Fibroblast of skin of back (primary cell): ENCODE measurements around the gene KIF19.
"Not testable (repeated sequence)": the region's sequence is repeated elsewhere in the genome, so short reads cannot be mapped to it uniquely, and the experiment has no call there.

Experiments used
- DNase-seq: peaks from one replicate; pipeline ENCODE4 v3.0.0-alpha.2; 2013

Gene KIF19

GRCh38 chr17:74389937-74390679 is 64.1 kb downstream of the KIF19 start:
- no peak for DNase-seq

- no peak for DNase-seq
Observed at GRCh38 chr17:74390680-74391653, 64.9 kb downstream of the KIF19 start.

GRCh38 chr17:74391771-74392170 is 65.7 kb downstream of the KIF19 start:
- DNase-seq = no peak

- no peak for DNase-seq
Observed at GRCh38 chr17:74392848-74393247, 66.8 kb downstream of the KIF19 start.

GRCh38 chr17:74393346-74393942 is 67.4 kb downstream of the KIF19 start:
- no peak for DNase-seq

- DNase-seq = no peak
Observed at GRCh38 chr17:74394275-74394950, 68.4 kb downstream of the KIF19 start.

- DNase-seq = no peak
Observed at GRCh38 chr17:74394977-74395376, 69.0 kb downstream of the KIF19 start.

GRCh38 chr17:74396567-74396966 is 70.5 kb downstream of the KIF19 start:
- DNase-seq = no peak

GRCh38 chr17:74402048-74402447 is 76.0 kb downstream of the KIF19 start:
- no peak for DNase-seq

GRCh38 chr17:74403512-74404137 is 77.6 kb downstream of the KIF19 start:
- no peak for DNase-seq

- DNase-seq = no peak
Observed at GRCh38 chr17:74404218-74404617, 78.2 kb downstream of the KIF19 start.

GRCh38 chr17:74404789-74405188 is 78.8 kb downstream of the KIF19 start:
- DNase-seq = no peak

GRCh38 chr17:74405311-74405710 is 79.3 kb downstream of the KIF19 start:
- DNase-seq = not testable (repeated sequence)
